Stimulated activated CD4-positive, alpha-beta T cell treated with anti-CD3 and anti-CD28 coated beads, Interleukin-4, amount 100 ng/mL, for 1 hour (primary cell): ENCODE data around the gene CINP.
A peak's percentile ranks its signal among the peaks of the same experiment; 100 is the strongest.
"Not testable (repeated sequence)": the region's sequence is repeated elsewhere in the genome, so short reads cannot be mapped to it uniquely, and the experiment has no call there.

Source experiments
- DNase-seq: peaks from one replicate; pipeline ENCODE4 v3.0.0-alpha.2; 2020

CINP gene

DNA sequence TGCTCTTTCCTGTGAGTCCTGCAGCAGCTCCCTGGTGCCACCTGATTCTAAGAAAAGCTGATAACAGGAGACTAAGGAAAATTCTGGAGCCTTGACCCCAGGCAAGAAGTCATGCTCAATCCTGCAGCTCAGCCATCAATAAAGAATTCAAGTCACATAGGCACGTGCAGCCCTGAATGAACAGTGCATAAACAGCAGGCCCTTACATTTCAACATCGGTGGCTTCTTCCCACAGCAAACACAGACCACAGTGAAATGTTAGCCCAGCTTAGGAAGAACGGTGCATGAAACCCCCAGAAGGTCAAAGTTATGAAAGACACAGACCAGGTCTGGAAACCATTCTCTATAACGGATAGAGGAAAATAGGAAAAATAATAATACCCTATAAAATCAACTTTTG lies 10.5 kb downstream of the CINP start:
- DNase-seq: no peak

GRCh38 chr14:102351593-102351992 lies 11.1 kb downstream of the CINP start:
- not testable (repeated sequence) for DNase-seq

DNA sequence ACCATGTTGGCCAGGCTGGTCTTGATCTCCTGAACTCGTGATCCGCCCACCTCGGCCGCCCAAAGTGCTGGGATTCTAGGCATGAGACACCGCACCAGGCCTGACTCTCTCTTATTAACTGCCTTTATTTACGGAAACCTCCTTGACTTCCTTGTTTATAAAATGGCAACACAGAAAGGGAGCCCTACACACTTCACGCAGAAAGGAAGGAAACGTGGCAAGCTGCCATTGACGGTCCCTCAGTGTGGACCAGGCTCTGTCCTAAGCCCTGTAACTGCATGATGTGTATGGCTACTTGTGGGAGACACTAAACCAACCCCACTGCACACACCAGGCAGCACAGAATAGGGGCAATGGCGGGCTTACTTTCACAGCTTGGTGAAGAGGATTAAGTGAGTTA lies 11.7 kb downstream of the CINP start:
- DNase-seq: no peak

DNA sequence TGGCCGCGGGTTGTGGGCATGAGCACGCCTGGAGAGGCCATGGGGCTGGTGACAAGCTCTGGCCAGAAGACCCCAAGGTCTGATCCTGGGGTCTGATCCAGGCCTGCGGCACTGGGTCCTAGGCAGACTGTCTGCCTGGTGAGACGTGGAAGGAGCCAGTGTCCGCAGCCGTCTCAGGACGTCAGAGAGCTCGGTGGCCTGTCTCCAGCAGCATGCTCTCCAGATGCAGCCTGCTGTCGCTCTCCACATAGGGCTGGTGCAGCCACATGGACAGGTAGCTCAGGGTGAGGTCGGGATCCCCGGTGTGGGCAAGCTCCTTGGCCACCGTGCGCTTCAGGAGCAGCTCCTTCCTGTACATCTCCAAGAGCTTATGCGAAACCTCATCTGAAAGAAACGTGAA lies 14.3 kb downstream of the CINP start:
- DNase-seq: no peak

DNA sequence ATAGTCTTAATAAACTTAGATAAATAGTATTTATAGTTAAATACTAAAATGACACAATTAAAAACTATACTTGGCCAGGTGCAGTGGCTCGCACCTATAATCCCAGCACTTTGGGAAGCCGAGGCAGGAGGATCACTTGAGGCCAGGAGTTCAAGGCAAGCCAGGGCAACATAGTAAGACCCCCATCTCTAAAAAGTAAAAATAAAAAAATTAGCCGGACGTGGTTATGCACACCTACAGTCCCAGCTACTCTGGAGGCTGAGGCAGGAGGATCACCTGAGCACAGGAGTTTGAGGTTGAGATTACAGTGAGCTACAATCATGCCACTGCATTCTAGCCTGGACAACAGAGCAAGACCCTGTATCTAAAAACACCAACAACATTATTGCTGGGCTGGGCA lies 16.0 kb downstream of the CINP start:
- DNase-seq: no peak

- DNase-seq: no peak
Observed at GRCh38 chr14:102345232-102345631, 17.5 kb downstream of the CINP start.

GRCh38 chr14:102344485-102344884 lies 18.2 kb downstream of the CINP start:
- DNase-seq: no peak

GRCh38 chr14:102344084-102344483 lies 18.6 kb downstream of the CINP start:
- no peak for DNase-seq

DNA sequence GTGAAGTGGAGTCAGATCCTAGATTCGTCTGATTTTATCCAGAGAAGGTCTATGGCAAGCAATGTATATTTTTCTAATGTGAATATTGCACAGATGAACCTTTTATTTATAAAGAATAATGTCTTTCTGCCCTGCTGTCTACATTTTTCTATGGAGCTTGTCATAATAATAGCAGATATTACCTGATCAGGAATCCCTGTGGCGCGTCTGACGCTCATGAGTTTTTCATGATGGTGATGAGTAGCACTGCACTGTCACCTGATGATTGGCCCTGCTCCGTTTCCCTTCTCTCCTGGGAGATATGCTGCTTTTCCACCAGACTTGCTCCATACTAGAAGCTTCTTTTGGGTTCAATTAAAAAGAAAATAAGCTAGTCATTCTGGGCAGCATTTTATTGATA lies 20.5 kb downstream of the CINP start:
- DNase-seq: no peak

DNA sequence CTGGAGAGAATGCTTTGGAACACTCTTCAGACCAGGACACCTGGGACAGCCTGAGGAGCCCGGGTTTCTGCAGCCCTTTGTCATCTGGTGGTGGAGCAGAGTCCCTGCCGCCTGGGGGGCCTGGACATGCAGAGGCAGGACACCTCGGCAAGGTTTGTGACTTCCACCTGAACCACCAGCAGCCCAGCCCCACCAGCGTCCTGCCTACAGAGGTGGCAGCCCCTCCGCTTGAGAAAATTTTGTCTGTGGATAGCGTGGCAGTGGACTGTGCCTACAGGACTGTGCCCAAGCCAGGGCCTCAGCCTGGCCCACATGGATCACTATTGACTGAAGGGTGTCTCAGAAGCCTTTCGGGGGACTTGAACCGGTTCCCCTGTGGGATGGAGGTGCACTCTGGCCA lies 21.1 kb downstream of the CINP start:
- no peak for DNase-seq

GRCh38 chr14:102338724-102339123 lies 24.0 kb downstream of the CINP start:
- DNase-seq: no peak

DNA sequence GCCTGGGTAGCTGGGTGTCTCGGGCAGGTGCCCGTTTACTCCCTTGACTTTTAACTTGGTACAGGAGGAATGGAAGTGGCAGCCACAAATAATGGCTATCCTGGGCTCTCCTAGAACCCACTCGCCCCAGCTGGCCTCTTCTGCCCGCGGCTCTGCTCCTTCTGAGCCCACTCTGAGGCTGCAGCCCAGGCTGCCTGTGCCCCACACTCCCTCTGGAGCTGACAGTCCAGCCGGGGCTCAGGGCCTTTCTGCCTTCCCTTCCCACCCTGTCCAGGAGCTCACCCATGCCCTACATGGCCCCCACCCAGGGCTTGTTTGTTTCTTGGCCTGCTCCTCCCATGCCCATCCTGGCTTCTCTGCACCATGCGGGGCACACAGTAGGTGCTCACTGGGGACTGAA lies 27.5 kb downstream of the CINP start:
- no peak for DNase-seq

DNA sequence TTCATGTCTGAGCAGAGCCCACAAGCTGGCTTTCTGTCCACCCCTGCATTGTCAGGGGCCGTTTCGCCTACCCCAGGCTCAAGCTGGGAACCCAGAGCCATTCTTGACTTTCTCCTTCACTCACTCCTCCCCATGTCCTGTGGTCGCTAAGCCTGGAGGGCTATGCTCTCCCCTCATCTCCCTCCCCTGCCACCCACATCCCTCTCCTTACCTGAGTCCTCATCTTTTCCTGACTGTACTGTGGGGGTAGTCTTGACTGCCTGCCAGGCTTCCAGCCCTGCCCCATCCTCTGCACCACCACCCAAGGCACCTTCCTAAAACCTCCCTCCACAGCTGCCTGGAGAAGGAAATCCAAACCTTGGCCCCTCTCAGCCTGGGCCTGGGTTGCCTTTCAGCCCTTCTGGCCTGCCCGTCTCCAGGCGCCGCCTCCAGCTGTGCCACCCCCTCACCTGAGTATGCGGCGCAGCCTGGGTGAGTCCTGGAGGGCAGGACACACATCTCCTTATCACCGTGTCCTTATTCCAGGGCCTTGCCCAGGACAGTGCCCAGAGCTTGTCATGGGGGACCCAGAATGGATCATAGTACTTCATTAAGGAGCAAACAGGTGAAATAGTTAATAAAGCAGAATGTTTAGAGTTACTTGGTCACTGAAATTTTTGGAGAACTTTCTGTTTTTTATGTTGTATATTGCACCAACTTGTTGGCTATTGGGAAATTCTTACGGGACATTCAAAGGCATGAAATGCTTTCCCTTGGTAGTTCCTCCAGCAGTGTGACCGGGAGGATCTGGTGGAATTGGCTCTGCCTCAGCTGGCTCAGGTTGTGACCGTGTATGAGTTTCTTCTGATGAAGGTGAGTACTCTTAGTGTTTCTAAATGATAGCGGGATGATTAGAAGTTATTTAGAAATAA lies 28.6 kb downstream of the CINP start:
- no peak for DNase-seq

DNA sequence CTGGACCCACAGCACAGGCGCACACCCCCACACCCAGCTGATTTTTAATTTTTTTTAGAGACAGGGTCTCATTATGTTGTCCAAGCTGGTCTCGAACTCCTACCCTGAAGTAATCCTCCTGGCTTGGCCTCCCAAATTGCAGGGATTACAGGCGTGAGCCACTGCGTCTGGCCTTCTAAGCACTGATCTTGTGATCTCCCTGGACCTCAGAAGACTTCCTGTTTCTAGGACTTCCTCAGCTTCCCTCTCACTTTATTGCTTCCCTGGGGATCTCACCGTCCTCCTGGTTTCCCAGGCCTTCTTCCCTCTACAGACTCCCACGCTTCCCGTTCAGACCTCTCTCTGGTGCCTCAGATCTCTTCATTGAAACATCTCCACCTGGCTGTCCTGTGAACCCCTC lies 29.3 kb downstream of the CINP start:
- no peak for DNase-seq

- DNase-seq: no peak
Observed at GRCh38 chr14:102330806-102331205, 31.9 kb downstream of the CINP start.

DNA sequence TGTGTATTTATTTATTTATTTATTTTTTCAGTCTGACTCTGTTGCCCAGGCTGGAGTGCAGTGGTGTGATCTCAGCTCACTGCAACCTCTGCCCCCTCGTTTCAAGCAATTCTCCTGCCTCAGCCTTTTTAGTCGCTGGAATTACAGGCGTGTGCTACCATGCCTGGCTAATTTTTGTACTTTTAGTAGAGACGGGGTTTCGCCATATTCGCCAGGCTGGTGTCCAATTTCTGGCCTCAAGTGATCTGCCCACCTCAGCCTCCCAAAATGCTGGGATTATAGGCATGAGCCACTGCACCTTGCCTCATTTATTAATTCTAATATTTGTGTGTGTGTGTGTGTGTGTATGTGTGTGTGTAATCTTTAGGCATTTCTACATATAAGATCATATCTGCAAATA lies 33.3 kb downstream of the CINP start:
- not testable (repeated sequence) for DNase-seq

GRCh38 chr14:102326583-102326982 lies 36.1 kb downstream of the CINP start:
- no peak for DNase-seq

DNA sequence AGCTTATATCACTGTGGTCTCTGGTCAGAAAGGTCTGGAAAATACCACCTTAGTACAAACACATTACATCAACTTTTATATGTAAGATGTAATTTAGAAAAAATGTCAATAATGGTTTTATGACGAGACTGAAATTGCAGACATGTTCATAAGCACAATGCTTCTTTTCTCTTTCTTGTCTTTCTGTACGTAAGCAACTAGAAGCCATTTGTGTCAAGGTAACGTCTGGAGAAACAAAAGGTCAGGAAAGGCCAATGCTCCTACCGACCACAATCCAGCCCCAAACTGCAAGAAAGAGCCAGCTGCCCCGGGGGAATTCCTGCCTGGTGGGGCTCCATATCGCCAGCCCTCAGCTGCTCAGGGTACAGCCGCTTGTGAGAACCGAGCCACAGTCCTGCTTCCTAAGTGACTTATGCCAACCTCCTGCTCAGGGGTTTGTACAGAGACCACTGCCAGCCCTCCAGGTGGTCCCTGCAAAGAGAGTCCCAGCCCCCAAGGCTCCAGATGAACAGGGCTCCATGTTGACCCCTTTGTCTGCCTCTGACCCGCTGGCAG lies 36.8 kb downstream of the CINP start:
- DNase-seq: no peak

DNA sequence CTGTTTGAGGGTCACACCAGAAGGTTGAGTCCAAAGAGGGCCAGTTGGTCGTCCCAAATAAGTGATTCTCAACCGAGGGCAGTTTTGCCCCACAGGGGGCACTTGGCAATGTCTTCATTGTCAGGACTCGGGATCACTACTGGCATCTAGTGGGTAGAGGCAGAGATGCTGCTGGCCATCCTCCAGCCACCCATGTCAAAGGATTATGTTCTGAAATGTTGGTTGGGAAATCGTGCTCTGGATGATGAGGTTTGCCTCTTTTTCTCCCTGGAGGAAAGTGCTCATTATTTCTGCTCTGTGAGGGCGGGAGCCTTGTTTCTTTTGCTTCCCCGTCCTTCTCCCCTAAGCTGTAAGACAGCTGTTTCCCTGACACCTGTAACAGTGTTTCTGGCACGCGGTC lies 39.6 kb downstream of the CINP start:
- DNase-seq: no peak

- no peak for DNase-seq
Observed at GRCh38 chr14:102321456-102322422, 41.0 kb downstream of the CINP start.

DNA sequence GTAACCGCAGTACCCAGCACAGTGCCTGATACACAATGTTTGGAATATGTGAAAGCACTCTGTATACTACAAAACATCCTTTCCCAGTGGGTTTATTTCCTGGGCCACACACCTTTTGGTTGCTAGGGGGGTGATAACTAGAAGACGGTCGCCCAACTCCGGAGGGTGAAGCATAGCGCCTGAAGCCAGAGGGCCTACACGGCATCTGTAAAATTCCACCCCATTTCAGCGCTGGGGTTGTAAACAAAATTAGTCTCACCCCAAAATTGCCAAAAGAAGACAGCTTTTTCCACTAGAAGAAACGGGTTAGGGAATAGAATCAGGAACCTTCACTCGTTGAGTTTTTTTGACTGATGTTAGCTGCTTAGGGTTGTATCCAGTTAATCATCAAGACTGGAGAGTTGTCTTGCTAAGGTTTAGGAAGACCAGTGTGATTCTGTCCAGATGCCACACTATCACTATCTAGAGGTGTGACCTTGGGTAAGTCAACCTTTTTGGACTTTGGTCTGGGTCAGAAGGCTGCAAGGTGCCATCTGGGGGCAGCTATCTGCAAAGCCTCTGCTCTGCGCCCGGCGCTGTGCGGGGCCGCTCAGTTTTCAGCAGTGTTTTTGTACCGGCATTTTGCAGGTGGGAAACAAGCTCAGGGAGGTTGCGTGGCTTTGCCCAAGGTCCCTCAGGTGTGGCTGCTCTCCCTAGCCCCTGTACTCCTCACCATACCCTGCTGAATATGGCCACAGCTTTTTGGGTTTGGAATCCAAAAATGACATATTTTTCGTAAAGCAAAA lies 41.8 kb downstream of the CINP start:
- DNase-seq: no peak

DNA sequence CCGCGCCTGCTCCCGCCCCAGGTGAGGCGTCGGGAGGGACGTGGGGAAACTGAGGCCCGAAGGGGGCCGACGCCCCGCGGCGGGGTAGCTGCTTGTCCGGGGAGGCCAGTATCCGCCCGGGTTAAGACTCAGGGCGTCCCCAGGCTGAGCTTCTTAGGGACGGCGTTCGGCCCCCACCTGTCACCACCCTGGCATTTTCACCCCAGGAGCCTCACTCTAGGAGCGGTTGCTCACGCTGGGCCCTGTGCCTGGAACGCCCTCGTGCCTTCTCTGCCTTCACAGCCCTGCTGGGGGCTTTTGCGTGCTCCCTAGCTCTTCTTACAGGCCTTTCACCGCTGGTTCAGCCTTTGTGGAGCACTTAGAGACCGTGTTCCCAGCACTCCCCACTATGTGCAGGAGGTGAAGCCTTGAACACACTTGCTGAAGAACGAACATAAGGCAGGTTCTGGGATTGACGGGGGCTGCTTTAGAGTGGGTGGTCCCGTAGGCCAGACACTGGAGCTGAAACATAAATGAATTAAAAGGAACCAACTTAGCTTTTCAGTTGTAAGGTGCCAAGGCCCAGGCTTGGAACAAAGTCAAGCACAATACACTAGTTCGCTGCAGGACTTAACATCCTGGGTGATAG lies 42.5 kb downstream of the CINP start:
- DNase-seq: peak; percentile 48
